Stimulated activated CD8-positive, alpha-beta memory T cell treated with anti-CD3 and anti-CD28 coated beads, Interleukin-4, amount 100 ng/mL, for 24 hours (primary cell): Measurements from ENCODE around the gene SCAI.
"Not testable (repeated sequence)": the region's sequence is repeated elsewhere in the genome, so short reads cannot be mapped to it uniquely, and the experiment has no call there.

Source experiments
- DNase-seq: peaks from one replicate; pipeline ENCODE4 v3.0.0-alpha.2; 2020; ENCODE audit warnings: low read depth

SCAI gene

GRCh38 chr9:125150349-125151245 lies 7.3 kb upstream of the SCAI start:
- no peak for DNase-seq

- no peak for DNase-seq
These were observed 4.1 kb upstream of the SCAI start for GRCh38 chr9:125147401-125147951.

GRCh38 chr9:125146247-125146646 lies 2.9 kb upstream of the SCAI start:
- no peak for DNase-seq

GRCh38 chr9:125145425-125145824 lies 2.1 kb upstream of the SCAI start:
- DNase-seq = no peak

- DNase-seq = no peak
These were observed 560 bp downstream of the SCAI start for GRCh38 chr9:125142560-125143376.

GRCh38 chr9:125141751-125142150 lies 1.6 kb downstream of the SCAI start:
- no peak for DNase-seq

- DNase-seq = no peak
These were observed 2.1 kb downstream of the SCAI start for GRCh38 chr9:125141251-125141650.

GRCh38 chr9:125140576-125140975 lies 2.8 kb downstream of the SCAI start:
- no peak for DNase-seq

- no peak for DNase-seq
These were observed 6.1 kb downstream of the SCAI start for GRCh38 chr9:125137200-125137599.

GRCh38 chr9:125134976-125135375 lies 8.4 kb downstream of the SCAI start:
- no peak for DNase-seq

- no peak for DNase-seq
These were observed 9.7 kb downstream of the SCAI start for GRCh38 chr9:125133403-125134329.

GRCh38 chr9:125131778-125132177 lies 11.6 kb downstream of the SCAI start:
- no peak for DNase-seq

GRCh38 chr9:125126019-125126746 lies 17.1 kb downstream of the SCAI start:
- peak; percentile 49 for DNase-seq

- DNase-seq = no peak
These were observed 17.8 kb downstream of the SCAI start for GRCh38 chr9:125125523-125125922.

- DNase-seq = no peak
These were observed 22.2 kb downstream of the SCAI start for GRCh38 chr9:125121146-125121545.

GRCh38 chr9:125119643-125120286 lies 23.6 kb downstream of the SCAI start:
- DNase-seq = no peak

- DNase-seq = not testable (repeated sequence)
These were observed 24.6 kb downstream of the SCAI start for GRCh38 chr9:125118696-125119095.

- not testable (repeated sequence) for DNase-seq
These were observed 28.8 kb downstream of the SCAI start for GRCh38 chr9:125114503-125114902.

- DNase-seq = no peak
These were observed 32.9 kb downstream of the SCAI start for GRCh38 chr9:125110464-125110863.

GRCh38 chr9:125108541-125108940 lies 34.8 kb downstream of the SCAI start:
- DNase-seq = not testable (repeated sequence)
